Activated naive CD4-positive, alpha-beta T cell treated with Interleukin-2 at 50 U/mL for 16 hours (primary cell): ENCODE data around the gene ITPA.

Source experiments
- DNase-seq: peaks from one replicate; pipeline ENCODE4 v3.0.0-alpha.2; 2020

The ITPA gene

GRCh38 chr20:3209257-3209945 is at the start of gene ITPA:
Gene ITPA, plus strand, starts transcription at chr20:3209498. Its CDS starts 54 bp downstream, at chr20:3209552.
- peak; percentile 68 for DNase-seq

- DNase-seq: peak; percentile 29
Measured at GRCh38 chr20:3160418-3160817, 48.9 kb upstream of the ITPA start.

GRCh38 chr20:3161316-3162079 is 47.8 kb upstream of the ITPA start:
- DNase-seq: no peak

GRCh38 chr20:3162080-3162611 is 47.2 kb upstream of the ITPA start:
- DNase-seq: no peak

GRCh38 chr20:3163099-3164042 is 45.9 kb upstream of the ITPA start:
- no peak for DNase-seq

- no peak for DNase-seq
Measured at GRCh38 chr20:3164043-3164762, 45.1 kb upstream of the ITPA start.

- DNase-seq: no peak
Measured at GRCh38 chr20:3164763-3165410, 44.4 kb upstream of the ITPA start.

- no peak for DNase-seq
Measured at GRCh38 chr20:3165473-3166337, 43.6 kb upstream of the ITPA start.

GRCh38 chr20:3166338-3166912 is 42.9 kb upstream of the ITPA start:
- no peak for DNase-seq

GRCh38 chr20:3166913-3167342 is 42.4 kb upstream of the ITPA start:
- DNase-seq: no peak

- DNase-seq: no peak
Measured at GRCh38 chr20:3167738-3168078, 41.6 kb upstream of the ITPA start.

- no peak for DNase-seq
Measured at GRCh38 chr20:3168079-3168828, 41.0 kb upstream of the ITPA start.

- DNase-seq: no peak
Measured at GRCh38 chr20:3168829-3169590, 40.3 kb upstream of the ITPA start.

GRCh38 chr20:3171391-3172125 is 37.7 kb upstream of the ITPA start:
- DNase-seq: no peak

- no peak for DNase-seq
Measured at GRCh38 chr20:3172126-3172932, 37.0 kb upstream of the ITPA start.

GRCh38 chr20:3172933-3173609 is 36.2 kb upstream of the ITPA start, which contains the start of gene LZTS3:
Gene LZTS3, minus strand, starts transcription at chr20:3173549. Its CDS starts 6,386 bp downstream, at chr20:3167163.
- peak; percentile 83 for DNase-seq
